HPDE6-E6E7 (cell line): ENCODE measurements around the gene HMG20B.
"Not testable (repeated sequence)": the region's sequence is repeated elsewhere in the genome, so short reads cannot be mapped to it uniquely, and the experiment has no call there.

Experiments
- DNase-seq: peaks from one replicate; pipeline ENCODE4 v3.0.0; 2011; ENCODE audit warnings: missing footprints; ENCODE audit errors: extremely low spot score

HMG20B gene

DNA sequence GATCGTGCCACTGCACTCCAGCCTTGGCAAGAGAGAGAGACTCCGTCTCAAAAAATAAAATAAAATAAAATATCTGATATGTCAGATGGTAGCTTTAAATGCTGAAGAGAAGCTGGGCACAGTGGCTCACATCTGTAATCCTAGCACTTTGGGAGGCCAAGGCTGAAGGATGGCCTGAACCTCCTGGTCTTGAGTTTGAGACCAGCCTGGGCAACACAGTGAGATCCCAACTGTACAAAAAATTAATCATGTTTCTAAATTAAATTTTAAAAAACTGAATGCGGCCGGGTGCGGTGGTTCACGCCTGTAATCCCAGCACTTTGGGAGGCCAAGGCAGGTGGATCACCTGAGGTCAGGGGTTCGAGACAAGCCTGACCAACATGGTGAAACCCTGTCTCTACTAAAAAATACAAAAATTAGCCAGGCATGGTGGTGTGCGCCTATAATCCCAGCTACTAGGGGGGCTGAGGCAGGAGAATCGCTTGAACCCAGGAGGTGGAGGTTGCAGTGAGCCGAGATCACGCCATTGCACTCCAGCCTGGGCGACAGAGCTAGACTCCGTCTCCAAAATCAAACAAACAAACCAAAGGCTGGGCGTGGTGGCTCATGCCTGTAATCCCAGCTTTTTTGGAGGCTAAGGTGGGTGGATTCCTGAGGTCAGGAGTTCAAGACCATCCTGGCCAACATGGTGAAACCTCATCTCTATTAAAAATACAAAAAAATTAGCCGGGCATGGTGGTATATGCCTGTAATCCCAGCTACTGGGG lies 11.5 kb downstream of the HMG20B start:
- DNase-seq, result not testable (repeated sequence)

DNA sequence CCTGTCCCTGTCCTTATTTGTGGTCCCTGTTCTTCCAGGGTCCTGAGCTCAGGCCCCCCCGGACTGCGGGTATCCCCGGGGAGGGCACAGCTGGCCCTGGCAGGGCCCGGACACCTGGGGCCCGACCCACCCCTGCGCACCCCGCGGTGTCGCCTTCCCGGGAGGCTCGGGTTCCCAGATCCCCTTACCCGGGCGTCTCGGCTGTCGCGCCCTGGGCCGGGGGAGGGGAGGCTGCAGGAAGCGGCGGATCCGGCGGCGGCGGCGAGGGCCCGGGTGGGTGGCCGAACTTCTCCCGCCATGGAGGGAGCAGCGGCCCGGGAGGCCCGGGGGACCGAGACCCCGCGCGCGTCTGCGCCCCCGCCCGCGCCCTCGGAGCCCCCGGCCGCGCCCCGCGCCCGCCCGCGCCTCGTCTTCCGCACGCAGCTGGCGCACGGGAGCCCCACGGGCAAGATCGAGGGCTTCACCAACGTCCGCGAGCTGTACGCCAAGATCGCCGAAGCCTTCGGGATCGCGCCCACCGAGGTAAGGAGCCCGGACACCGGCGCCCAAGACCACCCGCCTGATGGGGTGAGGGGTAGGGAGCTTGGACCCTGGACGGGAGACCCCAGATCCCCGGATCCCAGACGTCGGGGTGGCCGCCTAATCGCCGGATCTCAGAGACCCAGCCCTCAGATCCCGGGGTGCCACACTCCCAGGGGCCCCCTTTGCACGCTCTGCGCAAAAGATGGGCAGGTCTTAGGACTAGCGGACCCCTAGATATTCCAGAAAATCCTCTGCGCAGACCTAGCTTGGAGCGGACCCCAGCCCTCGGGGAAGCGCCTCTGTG lies 12.8 kb downstream of the HMG20B start, which contains the start of gene GIPC3:
Gene GIPC3, plus strand, starts transcription at position 178 of the 826 bp plus-strand sequence. Its CDS starts 120 bp downstream, at position 298.
- DNase-seq, result no peak

DNA sequence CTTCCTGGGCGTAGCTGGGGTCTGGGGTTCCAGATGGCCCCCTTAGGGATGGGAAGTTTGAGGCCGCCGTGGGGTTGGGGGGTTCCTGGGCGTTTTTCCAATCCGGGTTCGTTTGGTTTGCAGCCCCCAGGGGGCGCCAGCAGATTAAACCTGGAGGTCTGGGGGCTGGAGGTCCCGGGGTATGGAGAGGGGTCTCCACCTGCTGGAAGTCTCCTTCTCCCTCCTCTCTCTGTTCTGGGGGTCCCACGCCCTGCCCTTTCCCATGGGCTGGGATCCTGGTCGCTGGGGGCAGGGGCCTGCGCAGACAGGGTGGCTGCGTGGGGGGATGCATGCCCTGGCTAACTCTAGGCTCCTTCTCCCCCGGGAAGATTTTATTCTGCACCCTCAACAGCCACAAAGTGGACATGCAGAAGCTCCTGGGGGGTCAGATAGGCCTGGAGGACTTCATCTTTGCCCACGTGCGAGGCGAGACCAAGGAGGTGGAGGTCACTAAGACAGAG lies 13.4 kb downstream of the HMG20B start:
- no peak for DNase-seq

DNA sequence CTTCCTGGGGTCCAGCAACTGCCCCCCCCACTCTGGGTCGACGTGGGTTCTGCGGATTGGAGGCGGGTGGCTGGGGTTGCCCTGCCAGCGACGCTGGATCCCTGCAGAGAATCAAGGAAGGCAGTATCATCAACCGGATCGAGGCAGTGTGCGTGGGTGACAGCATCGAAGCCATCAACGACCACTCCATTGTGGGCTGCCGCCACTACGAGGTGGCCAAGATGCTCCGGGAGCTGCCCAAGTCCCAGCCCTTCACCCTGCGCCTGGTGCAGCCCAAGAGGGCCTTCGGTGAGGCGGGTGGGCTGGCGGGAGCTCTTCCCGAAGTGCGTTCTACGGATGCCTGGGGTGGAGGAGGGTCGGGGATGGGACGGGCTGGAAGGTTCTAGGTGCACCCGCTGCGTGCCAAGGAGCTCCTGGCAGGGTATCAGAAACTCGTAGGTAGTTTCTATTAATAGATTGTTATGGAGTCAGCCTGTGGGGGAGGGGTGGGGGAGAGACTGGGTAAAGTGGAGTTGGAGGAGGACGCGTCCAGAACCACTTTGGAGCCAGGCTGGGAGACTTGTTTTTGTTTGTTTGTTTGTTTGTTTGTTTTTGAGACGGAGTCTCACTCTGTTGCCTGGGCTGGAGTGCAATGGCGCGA lies 14.1 kb downstream of the HMG20B start:
- no peak for DNase-seq

DNA sequence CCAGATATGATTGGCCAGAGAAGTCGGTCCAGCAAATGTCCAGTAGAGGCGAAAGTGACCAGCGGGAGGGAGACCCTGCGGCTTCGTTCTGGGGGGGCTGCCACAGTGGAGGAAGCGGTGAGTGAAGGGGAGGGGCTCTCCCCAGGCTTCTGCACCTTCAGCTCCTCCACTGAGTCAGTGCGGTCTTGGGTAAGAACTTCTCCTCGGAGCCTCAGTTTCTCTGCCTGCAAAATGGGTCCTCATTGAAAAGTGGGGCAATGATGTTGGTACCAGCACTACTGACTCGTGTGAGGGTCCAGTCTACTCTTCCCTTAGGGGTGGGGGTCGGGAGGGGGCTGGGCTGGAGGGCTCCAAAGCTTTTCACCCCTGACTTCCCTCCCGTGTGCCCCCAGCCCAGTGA lies 16.7 kb downstream of the HMG20B start:
- DNase-seq, result no peak

DNA sequence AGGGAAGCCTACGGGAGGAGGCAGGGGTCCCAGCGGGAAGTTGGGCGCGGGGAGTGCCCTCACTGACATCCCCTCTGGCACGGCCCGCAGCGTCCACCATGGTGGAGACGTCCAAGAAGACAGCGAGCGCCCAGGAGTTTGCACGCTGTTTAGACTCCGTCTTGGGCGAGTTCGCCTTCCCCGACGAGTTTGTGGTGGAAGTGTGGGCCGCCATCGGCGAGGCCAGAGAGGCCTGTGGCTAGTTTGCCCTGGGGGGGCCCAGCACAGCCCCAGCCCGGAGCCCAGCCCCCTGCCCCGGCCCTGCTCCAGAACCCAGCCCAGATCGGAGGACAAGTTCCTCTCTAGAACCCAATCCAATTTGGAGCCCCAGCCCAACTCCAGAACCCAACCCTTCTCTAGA lies 17.2 kb downstream of the HMG20B start:
- no peak for DNase-seq

DNA sequence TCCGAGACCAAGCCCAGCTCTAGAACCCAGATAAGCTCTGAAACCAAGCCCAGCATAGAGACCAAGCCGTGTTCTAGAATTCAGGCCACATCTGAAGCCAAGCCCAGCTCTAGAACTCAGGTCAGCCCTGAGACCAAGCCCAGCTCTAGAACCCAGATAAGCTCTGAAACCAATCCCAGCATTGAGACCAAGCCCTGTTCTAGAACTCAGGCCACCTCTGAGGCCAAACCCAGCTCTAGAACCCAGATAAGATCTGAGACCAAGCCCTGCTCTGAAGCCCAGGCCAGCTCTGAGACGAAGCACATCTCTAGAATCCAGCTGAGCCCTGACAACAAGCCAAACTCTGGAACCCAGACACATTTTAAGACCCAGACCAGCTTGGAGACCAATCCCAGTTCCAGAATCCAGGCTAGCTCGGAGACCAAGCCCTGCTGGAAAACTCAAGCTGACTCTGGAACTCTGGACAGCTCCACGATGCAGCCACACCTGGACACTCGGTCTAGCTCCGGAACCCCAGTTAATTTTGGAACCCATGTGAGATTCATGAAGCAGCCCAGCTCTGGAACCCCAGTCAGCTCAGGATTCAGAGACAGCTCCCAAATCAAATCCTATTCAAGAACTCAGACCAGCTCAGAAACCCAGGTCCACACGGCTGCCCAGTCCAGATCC lies 18.4 kb downstream of the HMG20B start:
- DNase-seq, result no peak

DNA sequence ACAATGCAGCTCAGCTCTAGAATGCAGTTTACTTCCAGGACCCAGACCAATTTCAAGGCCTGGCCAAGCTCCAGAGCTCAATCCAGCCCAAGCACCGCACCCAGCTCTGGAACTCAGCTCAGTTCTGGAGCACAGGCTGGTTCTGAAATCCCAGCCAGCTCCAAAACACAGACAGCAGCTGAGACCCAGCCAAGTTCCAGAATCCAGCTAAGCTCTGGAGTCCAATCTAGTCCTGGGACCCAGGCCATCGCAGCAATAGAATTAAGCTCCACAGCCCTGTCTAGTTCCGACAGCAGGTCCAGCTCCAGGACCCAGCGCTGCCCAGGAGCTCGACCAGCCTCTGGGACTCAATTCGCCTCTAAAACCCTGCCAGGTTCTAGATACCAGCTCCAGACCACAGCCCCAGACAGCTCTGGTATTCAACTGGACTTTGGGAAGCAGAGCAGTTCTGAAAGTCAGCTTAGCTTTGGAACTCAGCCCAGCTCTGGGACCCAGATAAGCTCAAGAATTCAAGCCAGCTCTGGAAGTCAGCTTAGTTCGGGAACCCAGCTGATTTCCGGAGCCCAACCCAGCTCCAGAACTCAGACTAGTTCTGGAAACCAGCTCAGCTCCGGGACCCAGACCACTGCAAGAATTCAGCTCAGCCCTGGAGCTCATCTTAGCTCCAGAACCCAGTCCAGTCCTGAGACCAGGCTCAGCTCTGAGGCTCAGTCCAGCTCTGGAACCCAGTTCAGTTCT lies 19.3 kb downstream of the HMG20B start:
- no peak for DNase-seq

DNA sequence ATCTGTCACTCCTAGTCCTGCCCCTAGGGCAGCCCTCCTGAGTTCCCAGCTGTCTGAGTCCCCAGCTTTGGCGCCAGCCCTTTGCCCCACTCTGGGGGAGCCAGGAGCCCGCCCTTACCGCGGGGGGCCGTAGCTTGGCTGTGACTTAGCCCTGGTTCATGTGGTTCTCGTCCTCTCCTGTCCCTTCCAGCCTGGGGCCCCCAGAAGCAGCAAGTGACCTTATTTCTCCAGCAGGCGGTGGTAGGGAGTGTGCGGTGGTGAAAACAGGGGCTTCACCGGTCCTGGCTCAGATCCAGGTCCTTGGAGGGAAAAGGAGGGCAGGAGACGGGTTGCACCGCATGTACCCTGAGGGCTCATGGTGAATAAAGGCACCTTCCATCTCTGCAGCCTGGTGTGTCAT lies 20.4 kb downstream of the HMG20B start:
- no peak for DNase-seq

DNA sequence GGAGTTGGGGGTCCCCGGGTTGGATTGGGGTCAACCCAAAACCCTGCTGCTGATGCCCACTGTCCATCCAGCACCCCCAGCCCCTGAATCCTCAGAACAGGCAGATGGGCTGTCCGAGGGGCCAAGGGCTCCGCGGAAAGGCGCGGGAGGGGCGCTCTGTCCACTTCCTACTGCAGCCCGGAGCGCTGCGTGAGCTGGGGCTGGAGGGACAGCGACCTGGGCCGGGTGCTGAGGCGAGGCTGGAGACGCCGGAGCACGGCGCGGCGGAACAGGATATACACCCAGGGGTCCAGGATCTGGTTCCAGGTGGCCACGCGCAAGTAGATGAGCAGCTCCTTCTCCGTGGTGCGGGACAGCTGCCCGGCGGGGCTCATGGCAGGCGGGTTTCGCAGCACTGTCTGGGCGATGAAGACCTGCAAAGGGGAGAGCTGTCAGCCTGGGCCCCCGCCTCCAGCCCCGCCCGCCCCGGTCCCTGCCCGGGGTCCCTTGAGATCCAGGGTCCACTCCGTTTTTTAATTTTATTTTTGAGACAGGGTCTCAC lies 22.8 kb downstream of the HMG20B start:
- DNase-seq, result no peak

DNA sequence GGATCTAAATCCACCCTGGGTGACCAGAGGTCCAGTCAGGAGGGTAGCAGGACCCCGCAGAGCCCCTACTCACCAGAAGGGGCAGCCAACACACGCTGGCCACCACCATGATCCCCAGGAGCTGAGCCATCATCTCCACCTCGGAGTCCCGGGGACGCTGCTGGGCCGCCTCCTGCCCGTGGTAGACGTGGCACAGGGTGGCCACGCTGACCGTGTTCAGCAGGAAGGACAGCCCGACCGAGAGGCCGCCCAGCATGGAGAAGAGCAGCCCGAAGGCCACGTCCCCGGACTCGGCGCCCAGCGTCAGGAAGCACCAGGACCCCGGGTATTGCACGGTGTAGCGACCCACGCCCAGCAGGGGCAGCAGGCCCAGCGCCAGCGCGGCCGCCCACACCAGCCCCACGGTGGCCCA lies 27.0 kb downstream of the HMG20B start:
- no peak for DNase-seq

DNA sequence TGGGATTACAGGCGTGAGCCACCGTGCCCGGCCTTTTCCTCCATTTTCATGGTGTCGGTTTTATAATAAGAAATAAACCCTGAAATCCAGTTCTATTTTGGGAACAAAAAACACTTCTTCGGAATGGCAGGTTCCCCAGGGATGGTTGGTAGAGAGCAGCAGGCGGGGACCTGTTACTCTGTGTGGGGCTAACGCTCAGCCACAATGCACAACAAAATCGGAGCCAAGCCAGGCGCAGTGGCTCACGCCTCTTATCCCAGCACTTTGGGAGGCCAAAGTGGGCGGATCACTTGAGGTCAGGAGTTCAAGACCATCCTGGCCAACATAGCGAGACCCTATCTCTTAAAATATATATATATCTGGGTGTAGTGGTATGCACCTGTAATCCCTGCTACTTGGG lies 28.3 kb downstream of the HMG20B start:
- DNase-seq, result no peak

DNA sequence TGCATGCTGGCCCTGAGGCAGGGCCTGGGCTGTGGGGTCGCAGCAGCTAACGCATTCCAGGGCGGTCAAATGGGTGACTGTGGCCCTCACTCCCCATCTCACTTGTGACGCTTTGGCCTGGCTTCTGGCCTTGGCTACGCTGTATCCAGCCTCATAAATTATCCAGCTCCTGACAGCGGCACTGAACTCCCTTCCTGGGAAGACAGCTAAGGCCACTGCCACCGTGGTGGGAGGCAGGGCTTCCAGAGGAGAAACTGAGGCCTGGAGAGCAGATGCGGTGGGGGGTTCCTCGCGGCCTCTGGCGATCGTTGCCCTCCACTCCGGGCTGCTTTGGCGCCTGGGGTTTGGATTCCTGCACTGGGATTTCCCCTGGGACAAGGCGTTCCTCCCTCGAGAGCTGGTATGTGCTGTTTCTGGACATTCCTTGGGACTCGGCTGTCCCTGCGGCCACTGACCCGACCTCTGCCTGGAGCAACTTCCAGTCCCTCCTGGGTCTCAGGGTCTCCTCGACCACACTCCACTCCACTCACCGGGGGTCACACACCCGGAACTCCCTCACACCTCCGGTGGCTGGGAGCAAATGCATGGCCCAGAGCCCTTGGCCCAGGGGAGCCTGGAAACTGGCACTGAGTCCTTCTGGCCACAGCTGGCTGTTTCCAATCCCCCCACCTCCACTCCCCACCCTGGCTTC lies 30.5 kb downstream of the HMG20B start:
- no peak for DNase-seq

DNA sequence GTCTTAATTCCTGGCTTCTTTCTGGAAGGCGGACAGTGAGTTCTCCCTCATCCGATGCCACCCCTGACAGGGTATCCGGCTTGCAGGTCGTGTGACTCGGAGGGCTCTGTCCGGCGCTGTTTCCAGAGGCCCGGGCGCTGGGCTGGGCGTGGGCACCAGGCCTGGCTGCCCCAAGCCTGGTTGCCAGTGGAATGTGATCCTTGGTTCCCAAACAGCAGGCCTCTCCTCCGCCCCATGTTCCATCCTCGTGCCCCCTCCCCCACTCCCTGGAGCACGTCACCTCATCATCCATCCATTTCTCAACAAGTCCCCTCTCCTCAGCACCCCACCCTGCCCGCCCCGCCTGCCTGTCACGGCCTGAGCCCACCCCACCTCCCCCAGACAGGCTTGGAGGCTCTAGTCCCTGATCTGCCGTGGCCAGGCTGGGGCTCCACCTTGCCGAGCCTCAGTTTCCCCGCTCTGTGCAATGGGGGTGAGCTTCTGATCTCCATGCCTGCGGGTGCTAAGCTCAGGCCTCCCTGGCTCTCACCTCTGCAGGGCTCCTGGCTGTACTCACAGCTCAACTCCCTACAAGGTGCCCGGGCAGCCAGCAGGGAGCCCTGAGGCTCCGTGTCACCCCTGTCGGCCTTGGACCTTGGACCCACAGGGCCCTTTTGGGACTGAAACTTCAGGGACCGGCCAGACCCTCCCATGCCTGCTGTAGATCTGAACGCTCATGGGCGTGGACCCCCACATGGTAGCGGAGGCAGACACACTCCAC lies 31.7 kb downstream of the HMG20B start:
- DNase-seq, result no peak

DNA sequence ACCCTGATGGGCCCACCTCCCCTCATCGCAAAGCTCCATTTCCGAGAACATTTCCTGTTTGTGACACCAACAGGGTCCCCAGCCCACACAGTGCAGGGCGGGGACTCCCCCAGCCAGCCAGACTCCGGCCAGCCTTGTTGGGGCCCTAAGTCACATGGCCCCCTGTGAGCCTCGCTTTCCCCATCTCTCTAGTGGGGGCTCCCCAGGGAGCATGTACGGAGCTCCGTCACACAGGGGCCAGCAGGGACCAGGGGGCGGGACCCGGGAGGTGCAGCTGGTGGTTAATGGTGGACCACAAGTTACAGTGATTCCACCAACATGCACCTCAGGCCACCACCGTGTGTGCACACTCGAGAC lies 32.2 kb downstream of the HMG20B start:
- no peak for DNase-seq

DNA sequence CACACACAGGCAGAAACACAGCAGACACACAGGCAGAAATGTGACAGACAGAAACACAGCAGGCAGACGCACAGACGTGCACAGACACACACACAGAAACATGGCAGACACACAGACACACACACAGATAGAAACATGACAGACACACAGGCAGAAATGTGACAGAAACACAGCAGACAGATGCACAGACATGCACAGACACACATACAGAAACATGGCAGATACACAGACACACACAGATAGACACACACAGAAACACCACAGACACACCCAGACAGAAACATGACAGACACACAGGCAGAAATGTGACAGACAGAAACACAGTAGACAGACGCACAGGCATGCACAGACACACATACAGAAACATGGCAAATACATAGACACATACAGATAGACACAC lies 32.6 kb downstream of the HMG20B start:
- no peak for DNase-seq

DNA sequence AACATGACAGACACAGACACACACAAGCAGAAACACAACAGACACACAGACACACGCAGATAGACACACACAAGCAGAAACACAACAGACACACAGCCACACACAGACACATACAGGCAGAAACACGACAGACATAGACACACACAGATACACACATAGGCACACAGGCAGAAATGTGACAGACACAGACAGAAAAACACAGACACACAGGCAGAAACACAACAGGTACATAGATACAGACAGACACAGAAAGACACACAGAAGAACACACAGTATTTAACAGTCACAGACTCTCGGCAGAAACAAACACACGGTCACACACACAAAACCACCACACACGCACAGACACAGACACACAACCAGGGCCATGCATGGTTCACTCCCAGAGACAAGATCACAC lies 33.0 kb downstream of the HMG20B start:
- no peak for DNase-seq

DNA sequence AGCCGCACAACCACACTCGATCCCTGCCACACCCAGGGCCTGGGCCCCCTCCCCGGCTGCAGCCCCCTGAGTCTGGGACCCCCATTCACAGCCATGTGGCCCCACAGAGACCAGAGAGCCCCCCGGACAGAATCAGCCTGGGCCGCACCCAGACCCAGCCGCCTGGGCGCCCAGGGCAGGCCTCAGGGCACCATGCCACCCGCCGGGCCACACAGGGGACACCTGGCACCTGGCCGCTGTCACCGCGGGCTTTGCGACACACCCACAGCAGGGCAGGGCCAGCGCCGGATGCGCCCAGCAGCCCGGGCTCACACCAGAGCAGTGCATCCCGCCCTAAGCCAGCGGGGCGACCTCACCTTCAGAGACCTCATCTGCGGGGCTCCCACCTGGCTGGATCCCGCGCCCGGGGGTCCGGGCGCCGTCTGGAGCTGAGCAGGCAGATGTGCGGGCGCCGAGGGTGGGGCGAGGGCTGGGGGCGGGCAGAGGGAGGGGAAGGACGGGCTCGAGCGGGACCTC lies 33.5 kb downstream of the HMG20B start:
- no peak for DNase-seq

DNA sequence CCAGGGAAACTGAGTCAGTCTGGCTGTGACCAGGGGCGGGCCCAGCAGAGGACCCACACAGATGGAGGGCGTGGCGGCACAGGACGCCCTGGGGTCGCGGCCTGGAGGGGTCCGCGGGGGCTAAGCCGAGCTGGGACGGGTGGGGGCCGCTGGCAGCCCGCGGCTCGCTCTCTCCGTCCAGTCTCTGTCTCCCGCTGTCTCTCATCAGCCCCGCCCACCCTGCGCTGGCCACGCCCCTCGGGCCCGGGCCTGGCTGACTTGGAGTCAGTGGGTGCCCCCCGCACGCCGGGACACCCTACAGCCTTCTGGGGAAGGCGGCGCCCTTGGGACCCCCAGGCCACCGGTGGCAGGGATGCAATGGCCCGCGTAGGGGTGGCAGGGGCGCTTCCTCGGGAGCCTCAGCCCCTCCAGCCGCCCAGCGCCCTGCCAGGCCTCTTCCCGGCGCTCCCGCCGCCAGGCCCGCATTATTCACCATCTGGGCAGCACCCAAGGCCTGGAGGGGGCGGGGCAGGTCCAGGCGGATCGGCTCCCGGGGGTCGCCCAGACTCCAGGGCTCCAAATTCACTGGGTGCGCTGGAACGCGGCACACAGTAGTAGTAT lies 34.0 kb downstream of the HMG20B start, which contains the start of gene TBXA2R:
Gene TBXA2R, minus strand, starts transcription at position 186 of the 600 bp plus-strand sequence. CDS start 6,241 bp downstream, outside the sequence.
- no peak for DNase-seq
